HL-60/S4 (cell line): ENCODE results near the gene ALPG.

ENCODE experiments used
- in situ Hi-C: fragments of 300-500 bp; cut with MboI; formaldehyde crosslinking; loops from 2 replicates; pipeline ENCODE4 v1.14.3; 2022; ENCODE audit warnings: low sequenced_read_pairs

Gene ALPG

DNA sequence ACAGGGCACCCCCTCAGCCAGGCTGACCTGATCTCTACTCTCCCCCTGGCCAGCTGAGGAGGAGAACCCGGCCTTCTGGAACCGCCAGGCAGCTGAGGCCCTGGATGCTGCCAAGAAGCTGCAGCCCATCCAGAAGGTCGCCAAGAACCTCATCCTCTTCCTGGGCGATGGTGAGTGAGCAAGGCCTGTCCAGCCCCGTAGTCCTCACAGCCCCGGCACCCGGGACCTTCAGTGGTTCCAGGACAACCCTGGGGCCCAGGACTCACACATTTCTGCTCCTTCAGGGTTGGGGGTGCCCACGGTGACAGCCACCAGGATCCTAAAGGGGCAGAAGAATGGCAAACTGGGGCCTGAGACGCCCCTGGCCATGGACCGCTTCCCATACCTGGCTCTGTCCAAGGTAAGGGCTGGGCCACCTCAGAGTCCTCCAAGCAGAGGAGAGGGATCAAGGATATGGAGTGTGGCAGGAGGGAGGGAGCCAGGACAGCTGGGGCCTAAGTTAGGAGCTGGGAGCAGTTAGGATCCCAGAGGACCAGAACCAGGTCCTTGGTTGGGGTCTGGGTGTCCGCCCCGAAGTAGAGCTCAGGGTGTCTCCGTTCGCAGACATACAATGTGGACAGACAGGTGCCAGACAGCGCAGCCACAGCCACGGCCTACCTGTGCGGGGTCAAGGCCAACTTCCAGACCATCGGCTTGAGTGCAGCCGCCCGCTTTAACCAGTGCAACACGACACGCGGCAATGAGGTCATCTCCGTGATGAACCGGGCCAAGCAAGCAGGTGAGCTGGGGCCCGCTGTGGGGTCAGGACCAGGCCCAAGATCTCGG is 49.9 kb downstream of the ALPG start:
- in situ Hi-C loops = no loop called here

GRCh38 chr2:232457121-232458011 is 50.7 kb downstream of the ALPG start:
- in situ Hi-C loops = no loop called here

GRCh38 chr2:232458051-232458660 is 51.5 kb downstream of the ALPG start:
- in situ Hi-C loops = no loop called here

DNA sequence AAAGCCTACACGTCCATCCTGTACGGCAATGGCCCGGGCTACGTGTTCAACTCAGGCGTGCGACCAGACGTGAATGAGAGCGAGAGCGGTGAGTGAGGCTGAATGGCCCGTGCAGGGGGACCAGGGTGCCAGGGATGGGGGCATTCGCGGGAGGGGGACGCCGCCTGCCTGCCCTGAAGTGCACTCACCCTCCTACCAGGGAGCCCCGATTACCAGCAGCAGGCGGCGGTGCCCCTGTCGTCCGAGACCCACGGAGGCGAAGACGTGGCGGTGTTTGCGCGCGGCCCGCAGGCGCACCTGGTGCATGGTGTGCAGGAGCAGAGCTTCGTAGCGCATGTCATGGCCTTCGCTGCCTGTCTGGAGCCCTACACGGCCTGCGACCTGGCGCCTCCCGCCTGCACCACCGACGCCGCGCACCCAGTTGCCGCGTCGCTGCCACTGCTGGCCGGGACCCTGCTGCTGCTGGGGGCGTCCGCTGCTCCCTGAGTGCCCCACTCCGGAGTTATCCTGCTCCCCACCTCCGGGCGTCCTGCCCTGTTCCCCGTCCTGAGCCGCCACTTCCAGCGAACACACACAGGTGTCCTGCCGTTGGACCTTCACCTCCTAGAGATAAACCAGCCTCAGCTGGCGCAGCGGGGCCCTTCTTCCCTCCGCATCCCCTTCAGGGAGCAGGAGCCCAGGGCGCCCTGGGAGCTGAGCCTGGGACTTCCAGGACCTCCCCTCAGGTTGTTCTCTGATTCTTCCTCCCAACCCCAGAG is 52.2 kb downstream of the ALPG start:
- in situ Hi-C loops = no loop called here

- in situ Hi-C loops = no loop called here
These were observed 52.9 kb downstream of the ALPG start for GRCh38 chr2:232459419-232460035.

- in situ Hi-C loops = no loop called here
These were observed 53.5 kb downstream of the ALPG start for GRCh38 chr2:232460171-232460570.
